ENCODE results near the gene LRRK1. TPM values are rescaled to one million over a fixed set of nuclear protein-coding genes. Genes with fewer than 3 reads are reported as not detected.

The LRRK1 gene
- total and polyA plus RNA-seq, 9 donors = 6.5 to 27.3 (median 17.5) TPM

DNA sequence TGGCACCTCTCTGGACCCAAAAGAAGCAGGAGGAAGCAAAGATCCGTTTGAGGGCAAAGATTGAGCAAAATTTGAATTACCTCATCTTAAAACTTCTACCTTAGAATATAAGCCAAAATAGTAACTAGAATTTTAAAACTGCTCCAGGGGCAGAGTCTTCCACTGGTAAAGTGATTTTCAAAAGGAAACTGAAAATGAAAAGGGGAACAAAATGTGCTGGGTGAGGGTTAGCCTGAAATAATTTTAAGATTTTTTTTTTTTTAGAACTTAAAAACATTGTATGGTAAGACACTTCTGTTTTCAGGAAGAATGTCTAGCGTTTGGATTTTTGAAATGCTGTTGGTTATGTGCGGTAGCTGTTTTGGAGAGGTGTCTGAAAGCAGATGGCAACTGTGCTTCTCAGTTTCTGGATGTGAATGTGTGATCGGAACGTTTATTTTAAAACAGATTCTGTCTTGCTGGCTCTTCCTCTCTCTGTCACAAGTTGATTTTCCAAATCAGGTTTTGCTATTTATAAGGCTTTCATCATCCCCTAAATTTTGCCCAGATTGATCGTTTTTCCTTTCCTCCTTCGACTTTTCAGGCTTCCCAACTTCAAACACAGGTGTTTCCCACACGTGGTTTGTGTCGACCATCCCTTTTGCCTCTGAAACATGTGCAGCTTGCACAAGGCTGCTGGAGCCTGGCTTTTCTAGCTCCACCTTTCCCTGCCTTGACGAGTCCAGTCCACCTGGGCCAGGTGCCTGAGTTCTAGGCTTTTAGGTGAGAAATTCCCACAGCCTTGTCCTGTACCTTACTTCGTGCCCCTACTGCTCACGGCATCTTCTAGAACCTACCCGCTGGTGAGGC lies 3.3 kb downstream of the LRRK1 start:
- peak in 1 of 5 donors; percentile 4 for DNase-seq
- H3K27ac ChIP-seq = no peak overlapping the region
- intact Hi-C loops (cut with DNase I) = no loop called here
- no peaks in the 10 kb centered on the region for H3K9me3 ChIP-seq
- WGBS, 3 donors = 68 to 73% (median 73%) methylated on average over 13 of the region's 13 CpGs
- TF ChIP-seq, protein P1, sequence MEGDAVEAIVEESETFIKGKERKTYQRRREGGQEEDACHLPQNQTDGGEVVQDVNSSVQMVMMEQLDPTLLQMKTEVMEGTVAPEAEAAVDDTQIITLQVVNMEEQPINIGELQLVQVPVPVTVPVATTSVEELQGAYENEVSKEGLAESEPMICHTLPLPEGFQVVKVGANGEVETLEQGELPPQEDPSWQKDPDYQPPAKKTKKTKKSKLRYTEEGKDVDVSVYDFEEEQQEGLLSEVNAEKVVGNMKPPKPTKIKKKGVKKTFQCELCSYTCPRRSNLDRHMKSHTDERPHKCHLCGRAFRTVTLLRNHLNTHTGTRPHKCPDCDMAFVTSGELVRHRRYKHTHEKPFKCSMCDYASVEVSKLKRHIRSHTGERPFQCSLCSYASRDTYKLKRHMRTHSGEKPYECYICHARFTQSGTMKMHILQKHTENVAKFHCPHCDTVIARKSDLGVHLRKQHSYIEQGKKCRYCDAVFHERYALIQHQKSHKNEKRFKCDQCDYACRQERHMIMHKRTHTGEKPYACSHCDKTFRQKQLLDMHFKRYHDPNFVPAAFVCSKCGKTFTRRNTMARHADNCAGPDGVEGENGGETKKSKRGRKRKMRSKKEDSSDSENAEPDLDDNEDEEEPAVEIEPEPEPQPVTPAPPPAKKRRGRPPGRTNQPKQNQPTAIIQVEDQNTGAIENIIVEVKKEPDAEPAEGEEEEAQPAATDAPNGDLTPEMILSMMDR (IDR thresholded peaks at IDR 0.05) = no peak
- H3K27me3 ChIP-seq = no peaks in the 10 kb centered on the region
- no peak overlapping the region for H3K4me3 ChIP-seq
- no peaks in the 10 kb centered on the region for H3K36me3 ChIP-seq
- peaks cover 5% of the 10 kb centered on the region for H3K4me1 ChIP-seq (ENCODE audit: insufficient read depth)

DNA sequence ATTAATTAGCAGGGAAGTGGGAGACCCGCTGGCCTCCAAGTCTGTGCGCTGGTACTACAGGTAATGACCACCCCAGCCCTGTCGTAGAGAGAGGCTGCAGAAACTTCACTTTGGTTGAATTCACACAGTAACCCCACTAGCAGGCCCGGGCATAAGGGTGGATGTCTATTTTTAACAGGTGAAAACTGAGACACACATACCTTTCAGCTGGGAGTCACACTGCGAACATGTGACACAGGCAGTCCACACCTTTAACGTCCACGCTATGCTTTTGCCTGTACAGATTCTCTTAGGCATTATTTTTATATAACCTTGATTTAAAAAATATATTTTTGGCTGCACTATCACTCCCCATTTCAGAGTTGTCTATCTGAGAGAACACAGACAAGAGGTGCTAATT lies 3.9 kb downstream of the LRRK1 start:
- TF ChIP-seq POLR2A (IDR thresholded peaks at IDR 0.05) (no peak), EP300 (IDR thresholded peaks at IDR 0.05) (no peak)
- TF ChIP-seq, protein P1 (IDR thresholded peaks at IDR 0.05) = no peak
- intact Hi-C loops (cut with DNase I) = no loop called here
- no peak for DNase-seq

DNA sequence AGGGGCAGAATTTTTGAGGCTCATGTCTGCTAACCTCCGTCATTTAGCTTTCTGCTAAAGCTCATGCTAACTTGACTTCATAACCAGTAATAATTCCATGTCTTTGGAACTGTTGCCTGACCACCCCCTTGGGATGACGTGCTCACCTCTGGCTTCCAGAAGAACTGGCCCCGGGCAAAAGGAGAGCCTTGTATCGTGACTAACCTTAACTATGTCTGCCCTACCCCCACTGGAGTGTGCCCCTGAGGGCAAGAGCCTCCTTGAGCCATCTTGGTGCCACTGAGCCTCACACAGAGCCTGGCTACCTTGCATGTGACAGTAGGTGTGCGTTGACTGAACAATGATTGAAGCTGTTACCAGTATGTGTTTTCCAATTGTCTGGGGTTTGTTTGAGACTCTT lies 4.7 kb downstream of the LRRK1 start:
- H3K4me3 ChIP-seq = no peak overlapping the region
- no peaks in the 10 kb centered on the region for H3K36me3 ChIP-seq
- peak in 1 of 5 donors; percentile 4 for DNase-seq
- no peaks in the 10 kb centered on the region for H3K27me3 ChIP-seq
- H3K9me3 ChIP-seq = no peaks in the 10 kb centered on the region
- WGBS, 3 donors = 91 to 94% (median 93%) methylated on average over 5 of the region's 5 CpGs
- intact Hi-C loops (cut with DNase I) = no loop called here
- no peak overlapping the region for H3K27ac ChIP-seq
- TF ChIP-seq, protein P1 (IDR thresholded peaks at IDR 0.05) = no peak
- TF ChIP-seq POLR2A (IDR thresholded peaks at IDR 0.05) = no peak
- TF ChIP-seq EP300 (IDR thresholded peaks at IDR 0.05) = no peak
- H3K4me1 ChIP-seq (ENCODE audit: insufficient read depth) = peaks cover 1% of the 10 kb centered on the region

More for the DNA sequence above, 3.9 kb downstream of the LRRK1 start:
- WGBS, 3 donors = 89 to 97% (median 93%) methylated on average over 7 of the region's 7 CpGs
- peaks cover 1% of the 10 kb centered on the region for H3K4me1 ChIP-seq (ENCODE audit: insufficient read depth)
- H3K9me3 ChIP-seq = no peaks in the 10 kb centered on the region
- H3K4me3 ChIP-seq = no peak overlapping the region
- H3K27me3 ChIP-seq = no peaks in the 10 kb centered on the region
- no peak overlapping the region for H3K27ac ChIP-seq
- no peaks in the 10 kb centered on the region for H3K36me3 ChIP-seq

DNA sequence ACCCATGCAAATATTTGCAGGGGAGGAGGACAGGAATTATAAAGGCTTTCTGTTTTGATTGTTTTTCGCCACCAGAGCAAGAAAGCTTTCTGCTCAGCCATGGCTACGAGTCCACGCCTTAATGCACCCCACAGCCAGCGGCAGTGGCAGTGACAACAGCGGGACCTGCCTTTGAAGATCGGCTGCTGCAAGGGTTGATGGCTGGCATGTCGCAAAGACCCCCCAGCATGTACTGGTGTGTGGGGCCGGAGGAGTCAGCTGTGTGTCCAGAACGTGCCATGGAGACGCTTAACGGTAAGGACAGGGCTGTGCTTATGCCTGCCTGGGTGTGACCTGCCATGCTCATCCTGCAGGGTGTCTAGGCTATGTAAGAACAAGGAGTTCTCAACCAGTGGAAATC lies 5.3 kb downstream of the LRRK1 start:
- 90 to 93% (median 92%) methylated on average over 11 of the region's 11 CpGs for WGBS, 3 donors

More for the DNA sequence above, 5.3 kb downstream of the LRRK1 start:
- DNase-seq = peak in 1 of 5 donors; percentile 10
- Histone ChIP-seq H3K9me3 (no peaks in the 10 kb centered on the region), H3K27ac (no peak overlapping the region), H3K36me3 (no peaks in the 10 kb centered on the region), H3K4me3 (no peak overlapping the region), H3K27me3 (no peaks in the 10 kb centered on the region), H3K4me1 (ENCODE audit: insufficient read depth) (peaks cover 1% of the 10 kb centered on the region)
- no peak for TF ChIP-seq POLR2A (IDR thresholded peaks at IDR 0.05)
- TF ChIP-seq, protein P1 (IDR thresholded peaks at IDR 0.05) = no peak
- no peak for TF ChIP-seq EP300 (IDR thresholded peaks at IDR 0.05)
- intact Hi-C loops (cut with DNase I) = no loop called here

Measured in ovary (tissue), 9 donors.